ENCODE data around the gene IKZF2. TPM values are rescaled to one million over a fixed set of nuclear protein-coding genes. Genes with fewer than 3 reads are reported as not detected.

The IKZF2 gene
- total and polyA plus RNA-seq, 8 donors: 0.56 to 19.8 (median 4.5) TPM

DNA sequence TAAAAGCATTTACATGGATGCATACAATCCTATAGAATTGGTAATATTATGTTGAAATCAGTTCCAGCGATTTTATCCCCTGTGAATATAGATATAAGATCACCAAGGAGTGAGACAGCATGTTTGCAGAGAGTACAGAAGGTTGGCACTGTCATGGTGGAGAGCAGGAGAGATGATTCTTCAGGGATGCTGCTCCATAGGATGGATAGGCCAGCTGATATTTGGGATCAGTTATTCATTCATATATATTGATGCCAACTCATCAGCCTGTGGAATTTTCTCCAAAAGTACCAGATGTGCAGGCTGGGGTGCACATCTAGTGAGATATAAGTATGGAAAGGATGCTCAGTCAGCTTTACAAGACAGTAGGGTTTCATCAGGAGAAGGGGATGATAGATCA is 139.9 kb downstream of the IKZF2 start:
- Histone ChIP-seq H3K27ac (no peak overlapping the region), H3K4me1 (no peaks in the 10 kb centered on the region), H3K36me3 (peaks cover 0 to 24% (median 12%) of the 10 kb centered on the region in 4 donors), H3K9me3 (no peaks in the 10 kb centered on the region), H3K27me3 (no peaks in the 10 kb centered on the region), H3K4me3 (no peak overlapping the region)
- TF ChIP-seq EP300 (IDR thresholded peaks at IDR 0.05) (no peak), POLR2AphosphoS5 (IDR thresholded peaks at IDR 0.05) (no peak), POLR2A (IDR thresholded peaks at IDR 0.05) (no peak)
- TF ChIP-seq, protein P1, sequence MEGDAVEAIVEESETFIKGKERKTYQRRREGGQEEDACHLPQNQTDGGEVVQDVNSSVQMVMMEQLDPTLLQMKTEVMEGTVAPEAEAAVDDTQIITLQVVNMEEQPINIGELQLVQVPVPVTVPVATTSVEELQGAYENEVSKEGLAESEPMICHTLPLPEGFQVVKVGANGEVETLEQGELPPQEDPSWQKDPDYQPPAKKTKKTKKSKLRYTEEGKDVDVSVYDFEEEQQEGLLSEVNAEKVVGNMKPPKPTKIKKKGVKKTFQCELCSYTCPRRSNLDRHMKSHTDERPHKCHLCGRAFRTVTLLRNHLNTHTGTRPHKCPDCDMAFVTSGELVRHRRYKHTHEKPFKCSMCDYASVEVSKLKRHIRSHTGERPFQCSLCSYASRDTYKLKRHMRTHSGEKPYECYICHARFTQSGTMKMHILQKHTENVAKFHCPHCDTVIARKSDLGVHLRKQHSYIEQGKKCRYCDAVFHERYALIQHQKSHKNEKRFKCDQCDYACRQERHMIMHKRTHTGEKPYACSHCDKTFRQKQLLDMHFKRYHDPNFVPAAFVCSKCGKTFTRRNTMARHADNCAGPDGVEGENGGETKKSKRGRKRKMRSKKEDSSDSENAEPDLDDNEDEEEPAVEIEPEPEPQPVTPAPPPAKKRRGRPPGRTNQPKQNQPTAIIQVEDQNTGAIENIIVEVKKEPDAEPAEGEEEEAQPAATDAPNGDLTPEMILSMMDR (IDR thresholded peaks at IDR 0.05): no peak
- no peak for DNase-seq
- intact Hi-C loops (cut with DNase I; ENCODE audit: low total_unique reads): no loop called here
- WGBS, 5 donors: 94 to 95% (median 94%) methylated on average over 1 of the region's 1 CpG

DNA sequence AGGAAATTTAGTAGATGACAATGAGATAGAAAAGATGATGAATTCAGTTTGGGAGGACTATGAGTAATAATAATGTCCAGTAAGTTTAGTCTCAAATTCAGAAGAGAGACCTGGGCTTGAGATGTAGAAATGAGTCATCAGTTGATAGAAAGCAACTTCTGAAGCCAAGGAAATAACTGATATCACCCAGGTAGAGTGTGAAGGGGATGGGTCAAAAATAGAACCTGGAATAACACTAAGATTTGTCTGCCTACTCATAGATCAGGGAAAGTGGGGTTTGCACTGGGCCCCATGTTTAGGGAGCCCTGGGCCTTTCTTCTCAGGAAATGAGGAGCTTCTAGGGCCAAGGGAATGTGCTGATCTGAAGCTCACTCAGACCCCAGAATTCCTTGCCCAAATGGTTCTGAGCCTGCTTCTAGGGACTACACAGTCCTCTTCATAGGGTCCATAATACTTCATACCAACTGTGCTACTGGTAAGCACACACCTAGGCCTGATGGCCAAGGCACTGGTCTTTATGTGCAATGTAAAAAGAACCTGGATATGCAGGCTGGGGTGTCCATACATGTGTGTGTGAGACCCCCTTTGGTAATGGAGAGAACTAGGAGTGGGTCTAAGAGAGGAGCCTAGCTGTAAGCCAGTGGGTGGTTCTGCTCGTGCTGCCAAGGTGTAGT is 141.2 kb downstream of the IKZF2 start:
- H3K4me1 ChIP-seq: no peaks in the 10 kb centered on the region
- no peaks in the 10 kb centered on the region for H3K27me3 ChIP-seq
- intact Hi-C loops (cut with DNase I; ENCODE audit: low total_unique reads): no loop called here
- no peaks in the 10 kb centered on the region for H3K9me3 ChIP-seq
- H3K27ac ChIP-seq: no peak overlapping the region
- peaks cover 0 to 24% (median 12%) of the 10 kb centered on the region in 4 donors for H3K36me3 ChIP-seq
- WGBS, 5 donors: 78 to 98% (median 94%) methylated on average over 1 of the region's 1 CpG
- TF ChIP-seq POLR2AphosphoS5 (IDR thresholded peaks at IDR 0.05) (no peak), EP300 (IDR thresholded peaks at IDR 0.05) (no peak), POLR2A (IDR thresholded peaks at IDR 0.05) (no peak)
- TF ChIP-seq, protein P1 (IDR thresholded peaks at IDR 0.05): no peak
- no peak overlapping the region for H3K4me3 ChIP-seq
- no peak for DNase-seq

GRCh38 chr2:213007290-213007838 is 144.0 kb downstream of the IKZF2 start:
- no peak for DNase-seq
- no peaks in the 10 kb centered on the region for H3K9me3 ChIP-seq
- no peaks in the 10 kb centered on the region for H3K27me3 ChIP-seq
- peaks cover 0 to 24% (median 12%) of the 10 kb centered on the region in 4 donors for H3K36me3 ChIP-seq
- H3K27ac ChIP-seq: no peak overlapping the region
- 85 to 89% (median 86%) methylated on average over 5 of the region's 5 CpGs for WGBS, 5 donors
- no peak overlapping the region for H3K4me3 ChIP-seq
- intact Hi-C loops (cut with DNase I; ENCODE audit: low total_unique reads): no loop called here
- no peaks in the 10 kb centered on the region for H3K4me1 ChIP-seq
- no peak for TF ChIP-seq POLR2AphosphoS5 (IDR thresholded peaks at IDR 0.05)

DNA sequence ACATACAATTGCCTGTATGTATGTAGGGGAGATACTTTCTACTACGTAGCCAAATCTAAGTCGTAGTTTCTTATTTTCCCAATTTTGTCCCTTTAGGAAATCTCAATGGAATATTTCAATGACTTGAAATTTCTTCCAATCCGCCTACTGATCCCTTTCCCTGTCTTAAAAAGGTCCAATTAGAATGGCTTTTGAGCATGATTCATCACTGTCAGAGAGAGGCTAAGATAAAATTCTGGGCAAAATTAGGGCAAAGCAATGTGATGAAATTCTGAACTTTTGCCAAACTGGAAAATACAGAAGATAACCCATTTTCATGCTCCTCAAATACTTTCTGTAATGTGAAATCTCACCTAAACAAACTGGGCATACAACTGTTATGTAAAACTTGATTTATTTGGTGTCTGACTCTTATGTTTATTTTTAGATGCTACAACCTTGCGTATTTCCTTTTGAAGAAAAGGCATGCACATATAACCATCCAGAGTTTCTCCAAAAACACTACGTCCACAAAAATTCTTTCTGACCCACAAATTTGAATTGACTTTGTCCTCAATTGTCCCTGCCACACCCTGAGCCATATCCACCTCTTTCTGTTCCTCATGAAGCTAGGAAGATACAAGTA is 147.1 kb downstream of the IKZF2 start:
- no peaks in the 10 kb centered on the region for H3K9me3 ChIP-seq
- intact Hi-C loops (cut with DNase I; ENCODE audit: low total_unique reads): no loop called here
- TF ChIP-seq EP300 (IDR thresholded peaks at IDR 0.05) (no peak), POLR2AphosphoS5 (IDR thresholded peaks at IDR 0.05) (no peak), POLR2A (IDR thresholded peaks at IDR 0.05) (no peak)
- TF ChIP-seq, protein P1 (IDR thresholded peaks at IDR 0.05): no peak
- H3K36me3 ChIP-seq: peaks cover 0 to 9% (median 8%) of the 10 kb centered on the region in 4 donors
- no peak overlapping the region for H3K27ac ChIP-seq
- H3K4me1 ChIP-seq: peaks cover 0 to 6% (median 0%) of the 10 kb centered on the region in 4 donors
- no peak overlapping the region for H3K4me3 ChIP-seq
- no peaks in the 10 kb centered on the region for H3K27me3 ChIP-seq
- DNase-seq: no peak
- 86 to 93% (median 89%) methylated on average over 5 of the region's 5 CpGs for WGBS, 5 donors
